NCI-H2029 (cell line): ENCODE measurements around the gene TSHZ1.

Source experiments
- DNase-seq: peaks from one replicate; lab custom pipeline; 2025; lab: John Stamatoyannopoulos, UW

Gene TSHZ1, protein sequence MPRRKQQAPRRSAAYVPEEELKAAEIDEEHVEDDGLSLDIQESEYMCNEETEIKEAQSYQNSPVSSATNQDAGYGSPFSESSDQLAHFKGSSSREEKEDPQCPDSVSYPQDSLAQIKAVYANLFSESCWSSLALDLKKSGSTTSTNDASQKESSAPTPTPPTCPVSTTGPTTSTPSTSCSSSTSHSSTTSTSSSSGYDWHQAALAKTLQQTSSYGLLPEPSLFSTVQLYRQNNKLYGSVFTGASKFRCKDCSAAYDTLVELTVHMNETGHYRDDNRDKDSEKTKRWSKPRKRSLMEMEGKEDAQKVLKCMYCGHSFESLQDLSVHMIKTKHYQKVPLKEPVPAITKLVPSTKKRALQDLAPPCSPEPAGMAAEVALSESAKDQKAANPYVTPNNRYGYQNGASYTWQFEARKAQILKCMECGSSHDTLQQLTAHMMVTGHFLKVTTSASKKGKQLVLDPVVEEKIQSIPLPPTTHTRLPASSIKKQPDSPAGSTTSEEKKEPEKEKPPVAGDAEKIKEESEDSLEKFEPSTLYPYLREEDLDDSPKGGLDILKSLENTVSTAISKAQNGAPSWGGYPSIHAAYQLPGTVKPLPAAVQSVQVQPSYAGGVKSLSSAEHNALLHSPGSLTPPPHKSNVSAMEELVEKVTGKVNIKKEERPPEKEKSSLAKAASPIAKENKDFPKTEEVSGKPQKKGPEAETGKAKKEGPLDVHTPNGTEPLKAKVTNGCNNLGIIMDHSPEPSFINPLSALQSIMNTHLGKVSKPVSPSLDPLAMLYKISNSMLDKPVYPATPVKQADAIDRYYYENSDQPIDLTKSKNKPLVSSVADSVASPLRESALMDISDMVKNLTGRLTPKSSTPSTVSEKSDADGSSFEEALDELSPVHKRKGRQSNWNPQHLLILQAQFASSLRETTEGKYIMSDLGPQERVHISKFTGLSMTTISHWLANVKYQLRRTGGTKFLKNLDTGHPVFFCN (N-terminal part only)

DNA sequence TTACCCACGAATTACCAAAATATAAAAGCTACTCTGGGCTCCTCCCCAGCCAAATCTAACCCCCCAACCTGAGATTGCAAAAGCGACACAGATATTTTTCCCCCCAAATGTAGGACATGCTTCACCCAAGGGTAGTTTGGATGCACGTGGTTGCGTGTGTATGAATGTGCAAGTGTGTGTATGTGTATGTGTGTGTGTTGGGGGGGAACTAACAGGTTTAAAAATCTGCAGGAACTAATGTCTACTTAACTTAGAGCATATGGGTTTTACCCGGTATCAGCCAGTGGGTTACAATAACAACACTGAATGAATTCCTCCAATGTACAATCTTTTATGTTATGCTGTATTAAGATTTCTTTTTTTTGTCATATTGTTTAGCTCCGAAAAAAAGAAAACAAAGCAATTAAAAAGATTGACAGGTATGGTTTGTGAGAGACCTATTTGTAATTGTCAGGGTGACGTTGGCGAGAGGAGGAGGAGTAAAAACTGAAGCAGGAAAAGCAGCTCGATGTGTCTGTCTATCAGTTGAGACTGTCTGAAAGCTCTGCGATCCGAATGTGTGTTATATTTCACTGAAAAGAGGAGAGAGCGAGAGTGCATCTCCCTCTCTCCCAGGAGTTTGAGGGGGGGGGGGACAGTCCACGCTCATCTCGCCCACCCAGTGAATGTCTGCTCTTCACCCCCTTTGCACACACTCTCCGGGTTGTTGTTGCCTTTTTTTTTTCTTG is at the start of gene TSHZ1:
Gene TSHZ1 (plus strand): TSS at position 524 of the 728 bp plus-strand sequence. CDS start 1,080 bp downstream, outside the sequence.
- DNase-seq, result peak; percentile 61

DNA sequence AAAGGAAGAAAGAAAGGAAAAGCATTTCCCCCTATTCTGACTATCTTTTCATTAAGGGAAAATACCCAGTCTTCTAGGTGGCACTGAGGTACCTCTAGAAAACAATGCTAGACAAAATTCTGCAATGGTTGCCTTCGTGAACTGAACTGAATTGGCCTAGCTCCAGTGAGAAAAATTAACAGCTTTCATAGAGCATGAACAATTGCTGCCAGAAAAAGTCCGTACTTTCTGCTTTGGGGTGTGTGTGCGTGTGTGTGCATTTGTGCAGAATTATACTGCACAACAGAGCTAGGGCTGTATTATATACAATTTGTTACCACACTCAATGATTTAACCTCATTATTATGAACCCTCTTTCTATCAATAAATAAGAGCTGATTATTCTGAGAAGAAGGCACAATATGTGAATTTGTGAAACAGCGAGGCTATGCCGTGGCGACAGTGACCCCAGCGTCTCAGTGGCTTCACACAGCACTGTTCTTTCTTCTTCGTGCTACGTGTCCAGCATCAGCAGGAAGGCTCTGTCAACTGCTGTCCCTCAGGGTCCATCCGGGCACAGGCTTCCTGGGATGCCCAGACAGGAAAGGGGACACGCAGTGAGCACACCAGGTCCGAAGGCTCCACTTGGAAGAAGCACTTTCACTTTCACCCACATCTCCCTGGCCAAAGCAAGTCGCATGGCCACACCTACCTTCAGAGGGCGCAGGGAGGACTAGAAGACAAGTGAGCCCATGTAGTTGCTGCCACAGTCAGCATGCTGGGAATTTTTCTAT is 49.2 kb upstream of the TSHZ1 start:
- no peak for DNase-seq

DNA sequence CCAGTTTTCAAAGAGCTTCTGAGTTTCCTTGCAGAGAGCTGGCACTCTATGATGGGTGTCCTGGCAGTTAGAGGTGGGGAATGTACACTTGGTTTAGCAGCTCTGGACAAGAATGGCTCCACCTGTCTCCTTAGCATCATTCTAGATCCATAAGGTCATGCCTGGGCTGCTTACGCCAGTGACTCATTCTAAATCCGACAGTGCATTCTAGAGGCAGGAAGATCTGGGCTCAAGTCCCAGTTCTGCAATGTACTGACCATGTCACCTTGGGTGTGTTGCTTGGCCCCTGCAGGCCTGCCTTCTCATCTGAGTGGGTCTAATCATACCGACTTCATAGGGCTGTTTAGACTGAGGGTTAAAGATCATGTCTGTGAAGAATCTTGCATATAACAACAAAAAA is 48.1 kb upstream of the TSHZ1 start:
- no peak for DNase-seq

DNA sequence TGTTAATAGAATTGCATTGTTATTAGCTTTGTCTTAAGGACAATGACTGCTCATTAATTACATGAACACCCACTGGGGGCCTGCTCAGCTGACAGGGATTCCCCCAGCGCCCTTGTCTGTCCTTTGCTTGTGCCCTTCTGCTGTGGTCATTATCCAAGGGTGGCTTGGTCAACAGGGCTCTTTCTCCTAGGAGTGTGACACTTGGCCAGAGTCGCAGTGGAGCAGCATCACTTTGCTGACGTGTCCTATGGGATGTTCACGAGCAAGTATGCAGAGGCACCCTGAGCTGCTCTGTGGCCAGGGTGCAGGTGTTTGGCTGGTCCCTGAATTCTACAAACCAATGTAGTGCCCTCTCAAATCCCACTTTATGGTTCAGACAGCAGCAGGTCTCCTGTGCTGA is 47.6 kb upstream of the TSHZ1 start:
- no peak for DNase-seq

DNA sequence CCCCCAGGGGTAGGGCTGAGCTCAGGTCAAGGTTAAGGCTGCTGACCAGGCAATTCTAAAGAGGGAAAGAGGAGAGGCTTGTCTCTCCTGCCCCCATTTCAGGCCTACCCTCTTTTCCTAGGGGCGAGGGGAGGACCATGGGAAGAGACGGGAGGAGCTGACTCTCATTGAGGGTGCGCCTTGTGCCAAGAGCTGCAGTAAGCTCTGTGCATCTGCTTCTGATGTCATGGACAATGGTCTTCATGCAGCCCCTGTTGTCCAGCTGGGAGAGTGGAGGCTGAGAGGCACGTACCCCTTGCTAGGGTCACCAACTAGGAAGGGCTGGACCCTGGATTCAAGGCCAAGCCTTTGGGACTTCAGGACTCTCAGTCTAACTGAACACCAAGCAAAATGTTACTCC is 46.9 kb upstream of the TSHZ1 start:
- DNase-seq, result no peak

DNA sequence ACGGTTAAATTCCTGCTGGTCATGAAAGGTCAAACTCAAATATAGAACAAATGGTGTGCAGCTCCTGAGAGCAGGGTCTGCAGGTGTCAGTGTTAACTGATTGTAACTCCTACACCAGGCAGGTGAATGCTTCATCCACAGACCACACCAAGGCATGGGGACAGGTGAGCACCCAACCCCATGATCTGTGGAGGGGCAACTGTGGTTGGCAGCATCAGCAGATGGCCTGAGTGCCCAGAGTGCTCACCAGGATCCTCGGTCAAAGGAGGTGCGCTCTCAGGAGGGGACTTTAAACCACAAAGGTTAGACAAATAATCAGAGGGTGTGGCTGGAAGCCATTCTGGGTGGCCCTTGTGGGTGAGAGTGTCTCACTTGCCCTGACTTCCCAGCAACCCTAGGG is 46.1 kb upstream of the TSHZ1 start:
- DNase-seq, result no peak

DNA sequence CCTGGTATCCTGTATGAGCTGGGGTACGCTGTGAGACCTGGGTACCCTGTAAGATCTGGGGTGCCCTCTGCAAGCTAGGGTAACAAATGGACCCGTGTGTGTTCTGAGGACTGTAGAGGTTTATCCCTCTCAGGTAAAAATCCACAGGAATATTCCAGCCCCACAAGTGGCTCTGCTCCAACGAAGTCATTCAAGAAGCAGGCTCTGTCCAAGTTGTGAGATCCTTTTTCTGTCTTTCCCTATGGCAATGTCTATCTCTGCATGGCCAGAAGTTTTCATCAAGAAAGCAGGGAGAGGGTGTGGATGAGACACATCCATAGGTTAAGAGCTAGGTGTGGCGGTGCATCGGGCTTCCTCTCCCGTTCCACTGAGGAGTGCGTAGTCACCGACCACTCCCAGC is 44.7 kb upstream of the TSHZ1 start:
- DNase-seq, result no peak

DNA sequence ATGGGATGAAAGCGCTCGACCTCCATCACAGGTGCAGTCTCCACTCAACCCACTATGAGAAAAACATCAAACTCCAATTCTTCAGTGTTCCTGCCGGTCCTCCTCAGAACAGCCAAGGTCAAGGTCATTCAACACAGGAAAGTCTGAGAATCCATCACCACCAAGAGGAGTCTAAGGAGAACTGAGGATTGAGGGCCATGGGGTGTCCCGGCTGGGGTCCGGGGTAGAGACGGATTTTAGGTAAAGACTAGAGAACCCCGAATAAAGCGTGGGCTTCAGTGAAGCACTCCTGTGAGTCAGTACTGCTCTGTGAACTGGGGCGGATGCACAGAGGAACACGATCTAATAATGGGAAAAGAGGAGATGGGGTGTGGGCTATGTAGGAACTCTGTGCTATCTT is 43.5 kb upstream of the TSHZ1 start:
- DNase-seq, result no peak

DNA sequence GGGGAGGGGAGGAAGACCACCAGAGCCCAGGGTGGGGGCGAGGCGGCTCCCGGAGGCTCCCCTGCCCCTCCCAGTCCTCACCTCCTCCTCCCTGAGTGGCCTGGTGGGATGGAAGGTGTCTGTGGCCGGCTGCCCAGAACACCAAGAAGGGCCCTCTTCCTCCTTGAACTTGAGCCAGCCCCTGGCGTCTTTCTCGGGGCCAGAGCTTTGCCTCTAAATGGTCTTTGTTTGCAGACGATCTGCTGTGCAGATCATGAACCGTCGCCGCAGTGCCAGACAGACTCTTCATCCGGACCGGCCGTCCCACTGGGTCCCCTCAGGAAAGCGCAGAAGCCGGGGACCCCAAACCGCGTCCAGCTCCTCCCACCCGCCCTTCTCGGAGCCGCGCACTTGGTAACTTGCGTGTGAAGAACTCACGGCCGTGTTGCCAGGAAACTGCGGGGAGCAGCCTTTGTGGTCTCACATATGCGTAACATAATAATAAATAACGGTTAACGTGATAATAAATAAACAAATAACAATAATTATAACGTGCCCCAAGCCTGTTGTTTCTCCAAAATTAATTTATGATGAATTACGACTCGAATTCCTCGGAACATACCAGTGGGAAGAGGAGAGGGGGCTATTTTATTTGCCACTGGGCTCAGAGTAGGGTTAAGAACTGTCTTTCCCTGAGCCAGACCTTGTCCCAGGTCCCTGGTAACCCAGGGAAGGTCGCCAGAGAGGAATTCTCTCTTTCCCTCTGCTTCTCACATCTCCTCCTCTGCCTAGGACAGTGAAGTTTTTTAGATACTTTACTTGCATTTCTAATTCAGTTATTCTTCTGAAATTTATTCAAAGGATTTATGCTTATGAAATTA is 42.6 kb upstream of the TSHZ1 start:
- peak; percentile 33 for DNase-seq

DNA sequence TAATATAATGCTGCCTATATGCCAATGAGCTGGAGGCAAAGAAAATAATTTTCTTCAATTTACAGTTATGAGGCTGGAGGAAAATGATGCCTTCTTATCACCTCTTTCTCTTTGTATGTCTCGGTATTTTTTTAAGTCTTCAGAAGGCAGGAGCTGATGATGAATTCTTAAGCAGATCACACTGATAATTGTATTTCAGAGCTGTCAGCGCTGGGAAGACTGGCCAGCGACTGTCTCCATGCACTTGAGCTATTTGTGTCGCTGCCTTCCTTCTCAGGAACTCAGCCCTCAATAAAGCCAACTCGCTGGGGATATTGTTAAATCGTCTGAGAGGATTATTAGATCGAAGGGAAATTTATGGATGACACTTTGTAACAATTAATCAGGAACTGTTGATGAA is 42.0 kb upstream of the TSHZ1 start:
- no peak for DNase-seq

DNA sequence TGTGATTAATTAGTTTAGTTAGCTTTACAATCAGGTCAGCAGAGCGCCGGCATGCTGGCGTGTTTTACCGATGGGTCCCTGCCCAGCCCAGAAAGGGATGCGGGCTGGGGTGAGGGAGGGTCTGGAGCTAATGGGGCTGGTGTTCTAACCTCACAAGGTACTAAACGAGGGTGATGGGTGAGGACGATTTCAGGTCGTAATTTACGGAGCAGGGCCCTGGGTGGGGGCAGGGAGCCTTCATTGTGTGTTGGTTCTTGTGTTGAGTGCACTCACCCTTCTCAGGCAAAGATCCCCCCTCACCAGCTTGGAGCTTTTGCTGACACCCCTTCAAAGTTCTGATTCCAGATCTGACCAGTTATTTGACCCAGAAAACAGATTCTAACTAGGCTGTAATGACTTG is 41.2 kb upstream of the TSHZ1 start:
- DNase-seq, result no peak

DNA sequence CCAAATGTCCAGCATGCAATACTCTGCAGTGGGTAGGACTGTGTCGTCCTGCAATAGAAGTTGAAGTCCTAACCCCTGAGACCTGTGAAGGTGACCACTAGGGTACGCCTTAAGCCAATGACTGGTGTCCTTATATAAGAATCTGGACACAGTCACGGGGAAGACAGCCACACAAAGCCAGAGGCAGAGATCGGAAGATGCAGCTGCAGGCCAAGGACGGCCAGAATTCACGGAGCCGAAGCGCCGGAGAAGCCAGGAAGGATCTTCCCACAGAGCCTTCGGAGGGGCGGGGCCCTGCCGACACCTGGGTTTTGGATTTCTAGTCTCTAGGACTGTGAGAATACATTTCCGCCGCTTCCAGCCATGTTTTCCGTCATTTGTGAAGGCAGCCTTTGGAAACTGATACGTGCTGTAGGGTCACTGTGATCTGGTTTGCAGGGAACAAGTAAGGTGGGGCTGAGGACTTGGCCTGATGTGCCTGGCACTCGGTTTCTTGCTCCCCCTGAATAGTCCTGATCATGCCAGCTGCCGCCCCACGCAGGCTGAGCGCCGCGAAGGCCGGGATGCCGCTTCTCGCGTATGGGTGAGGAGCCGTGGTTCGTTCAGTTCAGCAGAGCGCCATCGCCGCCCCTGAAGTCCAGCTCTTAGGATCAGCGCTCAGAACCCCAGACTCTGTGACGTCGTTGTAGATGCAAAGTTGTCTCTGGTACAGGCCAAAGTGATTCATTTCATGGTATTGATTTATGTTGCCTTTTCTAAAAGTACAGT is 40.4 kb upstream of the TSHZ1 start:
- no peak for DNase-seq

DNA sequence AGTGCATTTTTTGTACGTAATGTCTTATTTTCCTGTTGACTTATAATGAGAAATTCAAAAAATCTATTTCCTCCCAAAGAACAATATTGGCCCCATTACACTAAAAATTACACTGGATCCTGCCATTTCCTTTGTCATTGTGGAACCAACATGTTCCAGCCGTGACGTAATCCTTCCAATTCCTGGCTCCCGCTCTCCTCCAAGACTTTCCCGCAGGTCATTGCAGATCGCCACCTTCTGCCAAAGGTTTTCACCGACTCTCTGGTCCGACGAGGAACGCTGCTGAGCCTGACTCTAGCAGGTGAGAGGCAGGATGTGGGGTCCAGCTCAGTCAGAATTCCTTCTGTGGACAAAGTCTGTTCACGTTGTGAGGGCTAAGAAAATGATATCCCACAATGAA is 39.7 kb upstream of the TSHZ1 start:
- DNase-seq, result no peak

DNA sequence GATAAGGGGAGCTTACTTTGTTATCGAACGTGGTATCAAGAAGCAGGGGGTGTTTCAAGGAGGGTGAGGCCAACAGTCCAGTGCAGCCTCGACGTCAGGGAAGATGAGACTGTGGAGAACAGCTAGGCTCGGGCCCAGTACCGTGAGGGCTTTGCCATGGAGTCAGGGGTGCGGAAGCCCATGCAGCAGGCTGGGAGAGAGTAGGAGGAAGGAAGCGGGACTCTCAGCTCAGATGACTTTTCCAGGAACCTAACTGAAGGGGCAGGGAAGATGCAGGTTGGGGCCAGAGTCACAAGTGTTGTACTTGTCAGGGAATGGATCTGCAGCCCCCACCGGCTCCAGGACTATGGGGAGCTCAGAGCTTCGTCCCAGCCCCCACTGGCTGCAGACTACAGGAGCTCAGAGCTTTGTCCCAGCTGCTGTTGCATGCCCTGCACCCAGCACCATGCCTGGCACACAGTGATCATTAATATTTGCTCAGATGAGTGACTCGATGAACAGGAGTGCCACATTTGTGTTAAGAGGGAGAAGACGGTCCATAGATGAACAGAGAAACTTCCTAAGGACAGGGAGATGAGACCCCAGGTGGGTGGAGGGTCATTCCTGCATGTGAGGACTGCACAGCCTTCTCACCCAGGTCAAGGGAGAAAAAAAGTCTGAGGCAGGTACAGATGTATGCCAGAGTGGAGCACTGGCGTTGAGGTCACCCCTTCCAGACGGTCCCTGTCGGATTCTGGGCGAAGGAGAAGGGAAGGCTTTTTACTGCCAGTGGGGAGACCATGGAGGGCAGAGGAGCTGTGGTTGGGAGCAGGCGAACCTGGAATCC is 38.1 kb upstream of the TSHZ1 start:
- no peak for DNase-seq

DNA sequence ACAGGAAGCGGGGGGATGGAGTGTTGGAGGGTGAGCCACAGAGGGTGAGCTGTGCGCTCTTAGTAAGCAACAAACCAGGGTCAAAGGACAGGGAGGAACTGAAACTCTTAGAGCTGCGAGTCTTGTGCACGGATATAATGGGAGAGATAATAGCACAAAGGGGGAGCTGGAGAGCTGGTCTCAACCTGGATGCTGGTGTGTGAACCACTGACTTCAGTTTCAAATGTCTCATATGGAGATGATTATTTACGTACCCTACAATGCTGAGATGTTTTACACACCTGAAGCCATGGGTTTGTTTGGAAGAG is 37.5 kb upstream of the TSHZ1 start:
- no peak for DNase-seq

DNA sequence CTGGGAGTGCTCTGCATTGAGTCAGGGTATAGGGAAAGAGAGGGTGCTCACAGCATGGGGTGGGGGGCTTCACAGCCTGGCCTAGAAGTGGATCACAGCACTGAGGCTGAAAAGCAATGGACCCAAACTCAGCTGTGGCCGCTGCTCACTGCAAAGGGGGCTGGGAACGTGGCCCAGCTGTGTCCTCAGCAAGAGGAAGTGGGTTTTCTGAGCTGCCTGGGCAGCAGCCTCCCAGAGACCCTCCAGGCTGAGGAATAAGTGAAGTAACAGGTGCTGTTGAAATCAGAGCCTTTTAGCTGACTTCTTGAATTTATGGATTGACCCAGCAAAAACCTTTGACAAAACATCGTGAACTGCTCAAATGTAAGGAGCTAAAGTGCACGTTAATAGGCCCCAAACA is 36.9 kb upstream of the TSHZ1 start:
- DNase-seq, result no peak

DNA sequence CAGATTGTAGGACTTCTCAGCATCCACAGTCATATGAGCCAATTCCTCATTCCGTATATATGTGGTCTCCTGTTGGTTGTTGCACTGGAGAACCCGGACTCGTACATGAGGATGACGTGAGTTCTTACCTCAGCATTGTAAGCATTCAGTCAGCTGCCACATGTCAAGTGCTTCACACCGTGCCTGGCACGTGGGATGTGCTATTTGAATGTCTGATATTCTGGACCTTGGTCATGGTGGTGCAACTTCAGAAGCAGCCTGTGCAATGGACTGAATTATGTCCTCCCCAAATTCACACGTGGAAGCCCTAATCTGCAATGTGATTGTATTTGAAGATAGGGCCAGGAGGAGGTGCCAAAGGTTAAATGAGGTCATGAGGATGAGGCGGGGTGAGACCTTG is 33.7 kb upstream of the TSHZ1 start:
- no peak for DNase-seq

DNA sequence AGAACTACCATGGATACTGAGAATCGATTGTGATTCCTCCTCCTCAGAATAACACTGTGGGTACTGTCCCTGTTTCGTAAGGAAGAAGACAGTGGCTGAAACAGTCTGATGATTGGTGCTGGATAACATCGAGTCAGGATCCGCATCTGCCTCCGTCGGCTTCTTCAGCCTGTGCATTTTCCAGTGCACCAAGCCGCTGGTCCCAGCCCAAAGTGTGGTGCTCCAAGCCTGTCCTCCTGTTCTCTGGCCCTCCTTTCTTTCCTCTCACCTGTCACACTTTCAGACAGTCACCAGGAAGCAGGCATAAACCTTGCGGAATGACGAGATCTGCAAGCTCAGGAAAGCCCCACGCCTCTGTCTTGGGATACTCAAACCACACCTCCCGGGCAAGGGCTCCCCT is 32.2 kb upstream of the TSHZ1 start:
- no peak for DNase-seq
